SIG-M5 treated with dmso at 0.1 percent for 504 hours (cell line): ENCODE measurements around the gene HMGN2.
"Not testable (repeated sequence)": the region's sequence is repeated elsewhere in the genome, so short reads cannot be mapped to it uniquely, and the experiment has no call there.

Experiments
- DNase-seq: peaks from one replicate; lab custom pipeline; 2025; ENCODE audit not compliant: unreplicated experiment; lab: John Stamatoyannopoulos, UW

Gene HMGN2

DNA sequence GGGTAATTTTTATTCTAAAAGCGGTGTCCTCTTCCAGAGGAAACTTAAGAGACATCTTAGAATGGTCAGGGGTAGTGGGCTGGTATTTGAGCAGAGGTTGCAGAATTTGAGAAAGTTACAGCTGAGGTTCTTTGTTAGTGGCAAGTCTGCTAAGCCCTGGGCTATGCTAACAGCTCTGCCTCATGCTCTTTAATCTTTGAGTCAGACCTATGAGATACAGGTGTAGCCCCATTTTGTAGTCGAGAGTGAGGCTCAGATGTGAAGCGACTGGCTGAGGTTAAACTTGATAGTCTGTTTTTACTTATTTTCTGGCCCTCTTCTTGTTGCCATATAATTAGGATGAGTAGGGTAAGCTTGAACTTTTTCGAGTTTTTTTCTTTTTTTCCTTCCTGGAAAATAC is 4.7 kb downstream of the HMGN2 start:
- no peak for DNase-seq

DNA sequence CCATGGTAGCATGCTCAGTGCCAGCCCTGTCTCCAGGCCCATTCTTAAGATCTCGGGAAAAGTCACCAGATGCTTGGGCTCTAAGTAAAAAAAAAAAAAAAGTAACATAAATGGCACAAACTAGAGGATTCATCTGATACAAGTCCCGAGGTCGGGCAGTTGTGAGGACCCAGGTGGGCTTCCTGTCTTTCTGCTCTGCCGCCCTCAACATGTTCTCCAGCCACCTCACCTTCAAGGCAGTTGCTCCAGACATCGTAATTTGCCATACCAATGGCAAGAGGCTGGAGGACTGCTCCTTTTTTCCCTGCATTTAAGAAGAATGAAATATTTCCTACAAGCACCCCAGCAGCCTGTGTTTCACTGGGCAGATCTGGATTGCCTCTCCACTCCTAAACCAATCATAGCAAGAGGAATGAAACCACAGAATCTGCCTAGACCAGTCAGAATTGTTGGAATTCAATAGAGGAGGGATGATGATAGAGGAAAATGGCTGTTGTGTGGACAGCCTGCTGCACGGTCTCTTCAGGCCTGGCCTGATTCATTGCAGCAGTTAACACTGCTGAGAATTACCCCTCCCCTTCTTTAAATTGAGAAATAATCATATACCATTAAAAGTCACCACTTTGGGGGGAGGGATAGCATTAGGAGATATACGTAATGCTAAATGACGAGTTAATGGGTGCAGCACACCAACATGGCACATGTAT is 5.4 kb downstream of the HMGN2 start:
- DNase-seq: peak; percentile 23

DNA sequence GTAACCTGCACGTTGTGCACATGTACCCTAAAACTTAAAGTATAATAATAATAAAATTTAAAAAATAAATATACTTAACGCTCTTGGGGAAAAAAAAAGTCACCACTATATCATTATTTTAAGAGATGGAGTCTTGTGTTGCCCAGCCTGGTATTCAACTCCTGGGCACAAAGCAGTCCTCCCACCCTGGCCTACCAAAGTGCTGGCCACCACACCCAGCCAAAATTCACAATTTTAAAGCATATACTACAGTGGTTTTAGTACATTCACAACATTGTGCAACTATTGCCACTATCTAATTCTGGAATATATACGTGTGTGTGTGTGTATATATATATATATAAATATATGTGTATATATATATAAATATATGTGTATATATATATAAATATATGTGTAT is 5.9 kb downstream of the HMGN2 start:
- no peak for DNase-seq

DNA sequence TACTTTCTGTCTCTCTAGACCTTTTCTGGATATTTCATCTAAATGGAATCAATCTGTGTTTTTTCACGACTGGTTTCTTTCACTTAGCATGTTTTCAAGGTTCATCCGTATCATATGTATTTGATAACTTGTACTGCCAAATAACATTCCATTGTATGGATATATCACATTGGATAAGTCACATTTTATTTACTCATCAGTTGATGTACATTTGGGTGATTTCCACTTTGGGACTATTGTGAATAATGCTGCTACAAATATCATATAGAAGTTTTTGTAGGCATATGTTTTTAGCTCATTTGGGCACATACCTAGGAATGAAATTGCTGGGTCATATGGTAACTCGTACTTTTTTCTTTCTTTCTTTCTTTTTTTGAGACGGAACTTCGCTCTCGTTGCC is 6.7 kb downstream of the HMGN2 start:
- no peak for DNase-seq

DNA sequence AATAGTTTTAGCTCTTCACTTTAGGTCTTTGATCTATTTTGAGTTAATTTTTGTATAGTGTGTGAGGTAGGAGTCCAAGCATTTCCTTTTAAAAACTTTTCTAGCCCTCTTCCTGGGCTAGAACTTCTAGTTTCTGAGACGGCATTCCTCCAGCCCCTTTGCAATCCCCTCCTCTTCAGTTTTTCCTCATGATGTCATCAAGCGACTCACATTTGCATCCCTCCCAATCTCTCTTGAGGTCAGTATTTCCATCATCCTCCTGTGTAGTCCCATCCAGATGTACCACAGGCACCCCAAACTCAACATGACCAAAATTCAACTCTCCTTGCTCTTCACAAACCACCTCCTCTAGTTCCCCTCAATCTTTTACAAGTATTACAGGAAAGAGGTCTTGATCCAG is 10.7 kb downstream of the HMGN2 start:
- DNase-seq: no peak

DNA sequence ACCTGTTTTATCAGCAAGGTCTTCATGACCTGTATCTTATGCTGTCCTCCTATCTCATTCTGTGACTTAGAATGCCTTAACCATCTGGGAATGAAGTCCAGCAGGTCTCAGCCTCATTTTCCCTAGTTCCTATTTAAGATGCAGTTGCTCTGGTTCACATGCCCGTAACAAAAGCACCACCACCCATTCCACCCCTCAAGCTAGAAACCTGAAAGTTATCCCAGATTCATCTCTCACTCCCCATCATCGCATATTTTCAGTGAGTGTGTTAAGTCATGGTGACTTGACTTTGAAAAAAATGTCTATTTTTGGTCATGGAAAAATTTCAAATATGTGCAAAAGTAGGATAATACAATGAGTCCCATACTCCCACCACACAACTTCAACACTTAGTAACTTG is 11.7 kb downstream of the HMGN2 start:
- DNase-seq: no peak

DNA sequence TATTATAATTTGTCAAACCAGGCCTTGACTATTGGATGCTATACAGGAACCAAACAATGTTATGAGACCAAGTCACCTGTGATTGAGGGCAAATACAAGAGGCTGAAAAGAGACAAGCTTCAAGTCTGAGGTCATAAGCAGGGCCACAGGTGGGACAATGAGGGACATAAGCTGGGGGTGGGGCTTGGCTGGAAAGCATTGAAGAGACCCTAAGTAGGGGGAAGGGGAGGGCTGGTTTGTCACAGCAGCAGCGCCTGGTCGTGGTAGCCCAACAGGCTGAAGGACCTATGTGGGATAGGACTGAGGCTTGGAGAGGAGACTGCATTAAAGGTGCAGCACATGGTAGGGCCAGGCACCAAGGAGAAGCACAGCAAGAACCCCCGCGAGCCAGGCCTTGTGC is 17.9 kb downstream of the HMGN2 start:
- DNase-seq: no peak

DNA sequence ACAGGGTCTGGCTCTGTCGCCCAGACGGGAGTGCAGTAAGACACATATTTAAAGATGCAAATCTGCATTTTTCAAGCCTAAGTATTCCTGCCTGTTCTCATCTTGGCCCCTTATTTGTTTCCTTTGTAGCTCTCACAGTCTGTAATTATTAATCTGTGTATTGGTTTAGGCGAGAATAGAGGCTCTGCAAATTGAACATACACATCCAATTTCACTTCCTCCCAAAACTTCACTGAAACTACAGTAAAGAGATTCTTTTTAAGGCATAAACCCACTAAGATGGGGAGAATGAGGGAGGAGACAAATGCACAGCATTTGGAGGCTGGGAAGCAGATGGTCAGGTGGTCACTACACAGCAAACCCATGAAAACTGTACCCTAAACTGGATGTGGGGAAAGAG is 21.0 kb downstream of the HMGN2 start:
- DNase-seq: no peak

DNA sequence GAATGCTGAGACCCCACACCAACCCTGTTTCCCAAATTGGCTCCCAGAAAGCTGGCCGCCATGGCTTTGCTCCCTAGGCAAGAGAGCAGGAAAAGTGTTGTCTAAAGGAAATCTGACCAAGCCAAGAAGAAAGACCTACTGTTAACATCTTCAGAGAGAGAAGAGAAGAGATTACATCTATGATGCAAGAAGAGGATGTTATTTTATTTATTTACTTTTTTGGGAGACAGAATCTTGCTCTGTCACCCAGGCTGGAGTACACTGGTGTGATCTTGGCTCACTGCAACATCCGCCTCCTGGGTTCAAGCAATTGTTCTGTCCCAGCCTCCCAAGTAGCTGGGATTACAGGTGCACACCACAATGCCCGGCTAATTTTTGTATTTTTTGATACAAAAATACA is 21.7 kb downstream of the HMGN2 start:
- no peak for DNase-seq

DNA sequence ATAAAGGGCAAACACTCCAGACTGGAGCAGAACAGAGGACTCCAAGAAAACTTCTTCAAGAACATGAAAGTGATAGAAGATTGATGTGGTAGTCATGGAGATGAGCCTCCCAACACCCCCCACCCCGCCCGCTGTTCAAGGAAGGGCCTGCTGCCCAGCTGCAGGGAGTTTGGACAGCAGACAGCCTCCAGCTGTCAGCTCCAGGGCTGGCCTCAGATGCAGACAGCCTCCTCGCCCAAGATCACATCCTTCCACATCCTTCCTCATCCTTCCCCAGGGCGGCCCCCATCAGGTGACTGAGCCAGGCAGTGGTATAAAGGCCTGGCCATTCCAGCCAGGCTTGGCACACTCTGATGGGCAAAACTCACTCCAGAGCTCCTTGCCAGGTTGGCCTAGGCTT is 24.6 kb downstream of the HMGN2 start:
- DNase-seq: no peak

DNA sequence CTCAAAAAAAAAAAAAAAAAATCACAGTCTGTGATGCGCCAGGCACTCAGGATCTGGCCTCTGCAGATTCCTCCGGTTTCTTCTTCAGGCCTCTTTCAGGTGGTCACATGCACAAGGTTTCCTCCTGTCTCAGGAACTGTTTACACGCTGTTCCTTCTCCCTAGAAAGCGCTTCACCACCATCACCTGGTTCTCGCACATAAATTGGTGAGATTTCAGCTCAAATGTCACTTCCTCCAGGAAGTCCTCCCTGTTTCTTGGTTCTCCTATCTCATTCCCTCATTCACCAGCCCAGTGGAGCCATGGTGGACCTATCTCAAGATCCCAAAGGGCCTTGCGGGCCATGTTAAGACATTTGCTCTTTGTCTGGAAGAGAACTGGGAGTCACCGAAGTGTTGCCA is 26.7 kb downstream of the HMGN2 start:
- DNase-seq: no peak

DNA sequence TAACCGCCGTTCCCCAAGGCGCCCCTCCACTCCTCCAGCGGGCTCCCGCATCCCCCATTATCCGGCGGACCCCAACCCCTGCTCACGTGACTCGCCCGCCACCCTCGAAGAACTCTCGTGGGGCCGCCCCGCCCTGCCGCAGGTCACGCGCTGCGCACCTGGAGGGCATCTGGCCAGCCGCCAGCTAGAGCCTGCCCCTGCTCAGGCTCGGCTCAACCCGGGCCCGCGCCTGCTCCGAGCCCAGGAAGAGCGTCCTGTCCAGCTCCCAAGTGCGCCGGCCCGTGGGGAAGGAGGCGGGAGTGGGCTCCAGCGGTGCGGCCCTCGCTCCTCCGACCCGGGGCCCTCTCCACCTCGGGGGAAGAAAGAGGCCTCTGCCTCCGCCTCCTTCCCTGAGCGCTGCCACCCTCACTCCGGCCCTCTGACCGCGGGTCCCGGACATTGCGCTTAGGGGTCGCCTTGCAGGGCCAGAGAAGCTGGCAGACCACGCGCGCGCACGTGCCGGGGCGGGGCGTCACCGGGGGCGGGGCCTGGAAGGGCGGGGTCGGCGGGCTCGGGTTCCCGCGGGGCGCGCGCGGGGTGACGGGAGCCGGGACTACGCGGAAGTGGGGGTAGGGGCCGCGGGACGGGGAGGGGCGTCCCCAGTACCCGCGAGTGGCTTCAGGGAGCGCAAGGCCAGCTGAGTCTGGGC is 28.4 kb downstream of the HMGN2 start:
- DNase-seq: peak; percentile 70

DNA sequence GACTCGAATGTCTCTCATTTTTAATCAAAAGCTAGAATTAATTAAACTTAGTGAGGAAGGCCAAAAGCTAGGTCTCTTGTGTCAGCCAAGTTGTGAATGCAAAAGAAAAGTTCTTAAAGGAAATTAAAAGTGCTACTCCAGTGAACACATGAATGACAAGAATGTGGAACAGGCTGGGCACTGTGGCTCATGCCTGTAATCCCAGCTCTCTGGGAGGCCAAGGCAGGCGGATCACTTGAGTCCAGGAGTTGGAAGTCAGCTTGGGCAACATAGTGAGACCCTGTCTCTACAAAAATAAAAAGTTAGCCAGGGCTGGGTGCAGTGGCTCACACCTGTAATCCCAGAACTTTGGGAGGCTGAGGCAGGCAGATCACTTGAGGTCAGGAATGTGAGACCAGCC is 38.5 kb downstream of the HMGN2 start:
- not testable (repeated sequence) for DNase-seq

DNA sequence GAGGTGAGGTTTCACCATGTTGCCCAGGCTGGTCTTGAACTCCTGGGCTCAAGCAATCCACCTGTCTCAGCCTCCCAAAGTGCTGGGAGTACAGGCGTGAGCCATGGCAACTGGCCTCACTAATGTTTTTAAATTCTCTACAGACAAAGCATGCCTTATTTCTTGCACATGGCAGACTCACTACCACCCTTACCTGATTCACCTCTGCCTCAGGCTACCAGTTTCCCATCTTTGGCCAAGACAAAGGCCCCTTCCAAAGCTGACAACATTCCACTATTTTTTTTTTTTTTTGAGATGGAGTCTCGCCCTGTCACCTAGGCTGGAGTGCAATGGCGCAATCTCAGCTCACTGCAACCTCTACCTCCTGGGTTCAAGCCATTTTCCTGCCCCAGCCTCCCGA is 43.6 kb downstream of the HMGN2 start:
- DNase-seq: not testable (repeated sequence)

DNA sequence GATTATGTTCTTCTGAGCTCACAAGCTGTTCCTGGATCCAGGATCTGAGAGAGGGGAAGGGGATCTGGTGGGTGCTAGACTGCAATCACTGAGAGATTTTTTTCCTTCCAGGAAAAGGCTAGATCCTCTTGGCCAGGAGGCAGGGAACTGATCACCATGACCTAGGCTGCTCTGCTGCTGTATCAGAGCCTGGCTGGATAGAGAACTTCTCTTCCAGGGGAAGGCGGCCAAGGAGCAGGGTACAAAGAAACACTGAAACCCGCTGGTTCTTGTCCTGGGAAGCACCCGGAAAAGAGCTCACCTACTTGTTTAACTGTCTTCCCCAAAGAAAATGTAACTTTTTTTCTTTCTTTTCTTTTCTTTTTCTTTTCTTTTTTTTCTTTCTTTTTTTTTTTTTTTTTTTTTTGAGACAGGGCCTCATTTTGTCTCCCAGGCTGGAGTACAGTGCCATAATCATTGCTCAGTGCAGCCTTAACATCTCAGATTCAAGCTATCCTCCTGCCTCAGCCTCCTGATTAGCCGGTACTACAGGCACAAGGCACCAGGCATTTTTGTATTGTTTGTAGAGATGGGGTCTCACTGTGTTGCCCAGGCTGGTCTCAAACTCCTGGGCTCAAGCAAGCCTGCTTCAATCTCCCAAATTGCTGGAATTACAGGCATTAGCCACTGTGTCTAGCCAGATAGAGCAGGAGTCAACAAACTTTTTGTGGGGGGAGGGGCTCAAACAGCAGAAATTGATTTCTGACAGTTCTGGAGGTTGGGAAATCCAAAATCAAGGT is 44.9 kb downstream of the HMGN2 start:
- DNase-seq: no peak

DNA sequence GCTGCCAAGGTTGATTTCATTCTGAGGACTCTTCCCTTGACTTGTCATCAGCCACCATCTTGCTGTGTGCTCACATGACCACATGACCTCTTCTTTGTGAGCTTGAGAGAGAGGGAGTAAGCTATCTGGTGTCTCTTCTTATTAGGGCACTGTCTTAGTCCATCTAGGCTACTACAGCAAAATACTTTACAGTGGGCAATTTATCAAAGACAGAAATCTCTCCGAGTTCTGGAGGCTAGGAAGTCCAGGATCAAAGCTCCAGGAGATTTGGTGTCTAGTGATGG is 45.5 kb downstream of the HMGN2 start:
- no peak for DNase-seq

DNA sequence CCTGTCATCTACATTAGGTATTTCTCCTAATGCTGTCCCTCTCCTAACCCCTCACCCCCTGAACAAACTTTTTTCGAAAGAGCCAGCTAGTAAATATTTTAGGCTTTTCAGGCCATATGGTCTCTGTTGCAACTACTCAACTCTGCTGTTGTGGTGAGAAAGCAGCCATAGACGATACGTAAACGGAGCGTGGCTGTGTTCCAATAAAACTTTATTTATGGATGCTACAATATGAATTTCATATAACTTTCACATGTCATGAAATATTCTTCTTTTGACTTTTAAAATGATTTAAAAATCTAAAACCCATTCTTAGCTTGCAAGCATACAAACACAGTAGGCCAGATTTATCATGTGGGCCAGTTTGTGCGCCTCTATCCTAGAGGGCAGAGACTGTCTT is 46.1 kb downstream of the HMGN2 start:
- no peak for DNase-seq

DNA sequence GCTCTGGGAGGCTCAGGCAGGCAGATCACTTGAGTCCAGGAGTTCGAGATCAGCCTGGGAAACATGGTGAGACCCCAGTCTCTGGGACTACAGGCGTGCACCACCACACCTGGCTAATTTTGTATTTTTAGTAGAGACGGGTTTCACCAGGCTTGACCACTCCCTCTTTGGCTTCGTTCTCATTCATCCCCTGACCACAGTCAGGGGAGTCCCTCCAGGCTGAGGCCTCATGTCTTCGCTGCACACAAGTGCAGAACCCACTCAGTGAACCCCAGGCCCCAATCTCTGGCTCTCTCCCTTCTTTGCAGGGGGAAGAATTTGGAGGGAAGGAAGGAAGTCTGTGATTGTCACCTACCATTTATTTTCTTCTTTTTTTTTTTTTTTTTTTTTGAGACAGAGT is 48.1 kb downstream of the HMGN2 start:
- DNase-seq: no peak

DNA sequence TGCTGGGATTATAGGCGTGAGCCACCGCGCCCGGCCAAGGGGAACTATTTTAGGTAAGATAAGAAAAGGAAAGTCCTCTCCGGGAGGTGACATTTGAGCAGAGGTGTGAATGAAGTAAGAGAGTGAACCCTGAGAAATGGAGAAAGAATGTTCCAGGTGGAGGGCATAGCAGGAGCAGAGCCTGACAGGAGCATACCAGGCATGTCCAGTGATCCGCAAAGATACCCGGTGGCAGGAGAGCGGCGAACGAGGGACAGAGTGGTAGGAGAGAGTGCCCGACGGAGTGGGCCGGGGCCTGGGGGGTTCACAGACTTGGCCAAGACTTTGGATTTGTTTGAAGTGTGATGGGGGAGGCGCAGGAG is 49.4 kb downstream of the HMGN2 start:
- no peak for DNase-seq

DNA sequence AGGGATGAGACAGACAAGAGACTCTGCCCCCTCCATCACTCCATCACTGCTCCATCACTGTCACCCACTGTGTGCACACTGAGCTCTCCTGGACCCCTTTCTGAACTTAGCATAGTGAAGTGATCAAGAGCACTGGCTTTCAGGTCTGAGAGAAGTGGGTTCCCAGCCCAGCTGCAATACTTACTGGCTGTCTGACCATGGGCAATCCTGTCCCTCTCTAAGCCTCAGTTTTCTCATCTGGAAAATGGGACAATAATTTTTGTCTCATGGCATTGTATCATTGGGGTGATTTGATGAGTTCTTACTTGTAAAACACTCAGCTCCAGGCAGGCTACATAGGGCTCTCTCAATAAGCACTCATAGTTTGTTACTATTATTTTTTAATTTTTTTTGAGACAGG is 49.8 kb downstream of the HMGN2 start:
- DNase-seq: no peak

DNA sequence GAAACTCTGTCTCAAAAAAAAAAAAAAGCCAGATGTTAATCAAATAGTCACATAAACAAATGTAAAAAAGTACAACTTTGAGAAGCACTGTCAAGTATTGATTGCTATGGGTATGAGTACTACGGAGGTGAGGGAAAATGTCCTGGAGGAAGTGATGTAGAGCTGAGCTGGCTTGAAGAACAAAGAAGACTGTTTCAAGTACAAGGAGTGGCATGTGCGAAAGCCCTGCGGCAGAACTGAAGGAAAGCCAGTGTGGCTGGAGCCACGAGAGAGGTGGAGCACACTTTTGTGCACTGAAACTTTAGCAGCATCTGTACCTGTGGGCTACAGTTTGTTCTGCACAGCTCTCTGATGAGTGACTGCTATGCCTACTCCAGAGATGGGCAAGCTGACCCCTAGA is 51.9 kb downstream of the HMGN2 start:
- DNase-seq: no peak
